Sigmoid colon (tissue), 7 donors: ENCODE results near the gene SPEN. TPM values are rescaled to one million over a fixed set of nuclear protein-coding genes. Genes with fewer than 3 reads are reported as not detected.

Experiments used
- DNase-seq: peaks from one replicate; pipeline ENCODE4 v3.0.0-alpha.2; 2019
- H3K27ac ChIP-seq, 4 donors: fragments of 200-600 bp; sonication (generic); one replicate each; pipeline ENCODE4 v1.5.1; 2016 to 2019; ENCODE audit warnings: mild to moderate bottlenecking in 1 of 4
- H3K27me3 ChIP-seq, 3 donors: fragments of 200-600 bp; sonication (generic); one replicate each; pipeline ENCODE4 v1.5.1; 2019; ENCODE audit warnings: mild to moderate bottlenecking in 1 of 3
- H3K36me3 ChIP-seq, 4 donors: fragments of 200-600 bp; sonication (generic); one replicate each; pipeline ENCODE4 v1.5.1; 2016 to 2019
- H3K4me1 ChIP-seq, 4 donors: fragments of 200-600 bp; sonication (generic); one replicate each; pipeline ENCODE4 v1.5.1; 2017 to 2019
- H3K4me3 ChIP-seq, 4 donors: fragments of 200-600 bp; sonication (generic); one replicate each; pipeline ENCODE4 v1.5.1; 2017 to 2019; ENCODE audit warnings: mild to moderate bottlenecking in 2 of 4, moderate library complexity in 1 of 4
- H3K9me3 ChIP-seq, 4 donors: fragments of 200-600 bp in 3 of 4; sonication (generic) in 3 of 4; one replicate each; pipeline versions ENCODE4 v1.5.1 to v1.6.1; 2013 to 2019
- EP300 ChIP-seq, 4 donors: sonication (generic); formaldehyde crosslinking; IDR thresholded peaks; one replicate each; pipeline ENCODE4 v1.6.1; 2017; ENCODE audit warnings: antibody characterized with exemption in 4 of 4
- POLR2A ChIP-seq, 2 donors: fragments of 450-650 bp; IDR thresholded peaks; one replicate each; pipeline ENCODE4 v1.6.1; 2016; ENCODE audit warnings: antibody characterized with exemption in 2 of 2, mild to moderate bottlenecking in 2 of 2, moderate library complexity in 2 of 2
- POLR2AphosphoS5 ChIP-seq, 4 donors: sonication (generic); formaldehyde crosslinking; IDR thresholded peaks; one replicate each; pipeline ENCODE4 v1.6.1; 2017; ENCODE audit warnings: antibody characterized with exemption in 4 of 4
- WGBS, 2 donors: extraction: QIAGEN DNeasy Blood & Tissue Kit; methylation state at CpG; one replicate each; pipeline ENCODE4 v1.1.7; 2013; 5-methylcytosine and 5-hydroxymethylcytosine counted together
- intact Hi-C: fragments of 100-400 bp; cut with DNase I; formaldehyde crosslinking; loops from one replicate; pipeline ENCODE4 v1.15.1; 2023
- polyA plus RNA-seq, 3 donors: library from polyadenylated mRNA; stranded (reverse); fragments of 200-250 nt; gene quantifications; one replicate each; pipeline ENCODE4 v1.2.3, GENCODE V29; 2013
- total RNA-seq, 4 donors: library from RNA; depleted of rRNA; stranded (reverse); fragments of >200 nt; gene quantifications; one replicate each; pipeline ENCODE4 v1.1.0, GENCODE V29; 2016
- TF ChIP-seq, protein P1 (sequence below), 4 experiments: fragments of 450-650 bp in 3 of 4; fragments of 200-600 bp in 1 of 4; IDR thresholded peaks; one replicate each; pipeline ENCODE4 v1.5.1; 2016 to 2019; ENCODE audit warnings: antibody characterized with exemption in 4 of 4, mild to moderate bottlenecking in 3 of 4, moderate library complexity in 2 of 4
- donor health status: healthy with polysubstance abuse.
- donor health status: Bipolar disorder and iron deficiency.
- donor health status: healthy.

The SPEN gene
- total and polyA plus RNA-seq, 7 donors: 7.4 to 38.5 (median 20.7) TPM

DNA sequence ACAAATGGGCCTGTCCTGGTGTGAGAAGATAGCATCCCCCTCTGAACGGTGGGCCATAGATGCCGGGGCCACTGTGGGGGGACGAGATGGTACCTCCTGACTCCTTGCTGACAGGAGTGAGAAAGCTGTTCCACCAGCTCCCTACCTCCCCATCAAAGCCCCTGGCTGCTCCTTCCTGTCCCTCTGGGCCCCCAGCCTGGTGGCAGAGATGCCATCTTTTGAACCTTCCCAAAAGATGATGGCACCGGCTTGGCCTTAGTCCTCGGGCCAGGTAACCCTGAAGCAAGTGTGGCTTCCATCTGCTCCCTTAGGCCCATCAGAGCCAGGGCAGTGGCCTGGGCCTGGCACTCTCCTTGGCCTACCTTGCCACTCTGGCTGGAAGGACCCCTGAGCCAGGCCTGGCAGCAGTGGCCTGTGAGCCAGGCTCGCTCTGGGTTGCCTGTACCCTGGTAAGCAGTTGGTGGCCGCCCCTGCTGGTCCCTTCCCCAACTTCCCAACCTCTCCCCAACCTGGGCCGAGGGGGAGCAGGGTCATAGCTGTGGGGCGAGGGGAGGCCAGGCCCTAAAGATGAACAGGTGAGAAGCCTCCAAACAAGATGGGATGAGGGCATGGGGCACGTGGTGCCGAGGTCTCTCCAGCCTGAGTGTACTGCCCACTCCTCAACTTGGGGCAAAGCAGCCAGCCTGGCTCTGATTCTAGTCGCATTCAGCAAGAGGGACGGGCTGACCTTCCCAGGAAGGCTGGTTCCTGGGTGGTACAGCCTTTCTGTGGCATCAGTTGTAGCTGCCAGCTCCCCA is 93.7 kb downstream of the SPEN start:
- intact Hi-C loops: no loop called here
- Histone ChIP-seq H3K36me3 (peaks cover 42 to 97% (median 66%) of the 10 kb centered on the region in 4 donors), H3K27me3 (no peaks in the 10 kb centered on the region), H3K27ac (no peak overlapping the region), H3K4me3 (no peak overlapping the region), H3K9me3 (no peaks in the 10 kb centered on the region), H3K4me1 (peaks cover 0 to 15% (median 13%) of the 10 kb centered on the region in 4 donors)
- TF ChIP-seq, protein P1, sequence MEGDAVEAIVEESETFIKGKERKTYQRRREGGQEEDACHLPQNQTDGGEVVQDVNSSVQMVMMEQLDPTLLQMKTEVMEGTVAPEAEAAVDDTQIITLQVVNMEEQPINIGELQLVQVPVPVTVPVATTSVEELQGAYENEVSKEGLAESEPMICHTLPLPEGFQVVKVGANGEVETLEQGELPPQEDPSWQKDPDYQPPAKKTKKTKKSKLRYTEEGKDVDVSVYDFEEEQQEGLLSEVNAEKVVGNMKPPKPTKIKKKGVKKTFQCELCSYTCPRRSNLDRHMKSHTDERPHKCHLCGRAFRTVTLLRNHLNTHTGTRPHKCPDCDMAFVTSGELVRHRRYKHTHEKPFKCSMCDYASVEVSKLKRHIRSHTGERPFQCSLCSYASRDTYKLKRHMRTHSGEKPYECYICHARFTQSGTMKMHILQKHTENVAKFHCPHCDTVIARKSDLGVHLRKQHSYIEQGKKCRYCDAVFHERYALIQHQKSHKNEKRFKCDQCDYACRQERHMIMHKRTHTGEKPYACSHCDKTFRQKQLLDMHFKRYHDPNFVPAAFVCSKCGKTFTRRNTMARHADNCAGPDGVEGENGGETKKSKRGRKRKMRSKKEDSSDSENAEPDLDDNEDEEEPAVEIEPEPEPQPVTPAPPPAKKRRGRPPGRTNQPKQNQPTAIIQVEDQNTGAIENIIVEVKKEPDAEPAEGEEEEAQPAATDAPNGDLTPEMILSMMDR (IDR thresholded peaks at IDR 0.05): no peak
- TF ChIP-seq POLR2AphosphoS5 (IDR thresholded peaks at IDR 0.05) (no peak), POLR2A (IDR thresholded peaks at IDR 0.05) (no peak), EP300 (IDR thresholded peaks at IDR 0.05) (no peak)
- 90 to 93% methylated on average over 13 of the region's 13 CpGs for WGBS, 2 donors
- peak; percentile 58 for DNase-seq

DNA sequence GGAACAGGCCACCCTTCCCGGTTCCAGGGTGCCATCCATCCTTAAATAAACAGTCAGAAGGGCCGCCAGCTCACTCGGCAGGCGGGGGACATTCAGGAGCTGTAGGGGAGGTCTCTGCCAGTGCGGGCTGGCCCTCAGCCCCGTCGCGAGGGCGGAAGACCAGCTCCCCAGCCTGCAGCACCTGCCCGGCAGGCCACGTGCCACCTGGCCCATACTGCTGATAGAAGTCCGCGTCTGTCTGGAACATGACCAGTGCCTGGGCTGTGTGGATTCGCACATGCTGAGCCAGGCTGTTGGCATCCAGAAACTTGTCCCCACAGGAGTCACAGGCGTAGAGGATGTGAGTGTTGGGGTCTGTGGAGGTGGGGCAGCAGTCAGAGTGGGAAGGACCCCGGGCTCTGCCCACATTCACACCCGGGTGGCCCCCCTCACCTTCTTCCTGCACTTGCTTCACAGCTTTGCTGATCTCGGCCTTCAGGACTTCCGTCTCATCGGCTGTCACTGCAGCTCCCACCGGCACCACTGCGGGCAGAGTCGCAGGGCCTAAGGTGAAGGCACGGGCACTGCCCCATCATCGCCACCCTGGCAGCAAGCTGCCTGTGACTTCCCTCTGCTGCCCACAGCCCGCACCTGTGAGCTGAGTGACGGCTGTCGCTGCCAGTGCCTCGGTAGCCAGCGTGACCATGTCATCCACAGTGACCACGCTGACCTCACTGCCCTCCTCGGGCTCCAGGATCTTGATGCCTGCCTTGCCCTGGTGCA is 94.6 kb downstream of the SPEN start:
- WGBS, 2 donors: 88 to 90% methylated on average over 32 of the region's 32 CpGs

DNA sequence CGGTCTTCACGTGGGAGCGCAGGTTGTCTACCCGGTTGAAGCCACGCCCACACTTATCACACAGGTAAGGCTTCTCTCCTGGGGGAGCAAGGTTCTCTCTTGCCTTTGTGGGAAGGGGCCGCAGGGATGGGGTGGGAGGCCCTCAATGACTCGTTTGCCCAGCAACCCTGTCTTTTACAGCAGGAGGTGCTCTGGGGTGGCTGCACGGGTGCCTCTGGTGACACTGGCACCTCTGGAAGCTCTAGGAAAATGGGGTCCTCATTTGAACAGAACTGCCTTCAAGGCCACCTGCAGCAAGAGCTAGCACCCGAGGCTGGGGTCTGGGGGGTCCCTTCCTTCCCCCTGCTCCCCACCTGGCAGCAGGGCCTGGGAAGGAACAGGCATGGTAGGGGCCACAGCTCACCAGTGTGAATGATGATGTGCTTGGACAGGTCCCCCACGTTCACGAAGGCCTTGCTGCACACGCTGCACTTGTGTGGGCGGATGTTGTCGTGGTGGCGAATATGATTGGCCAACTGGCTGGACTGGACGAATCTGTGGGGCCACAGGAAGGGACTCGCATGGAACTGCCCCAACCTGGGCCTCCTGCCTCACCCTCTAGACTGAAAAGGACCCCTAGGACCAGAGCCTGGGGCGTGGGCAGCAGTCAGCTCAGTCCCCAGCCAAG is 95.3 kb downstream of the SPEN start:
- H3K9me3 ChIP-seq: no peaks in the 10 kb centered on the region
- no peaks in the 10 kb centered on the region for H3K27me3 ChIP-seq
- DNase-seq: no peak
- TF ChIP-seq POLR2A (IDR thresholded peaks at IDR 0.05): no peak
- TF ChIP-seq, protein P1 (IDR thresholded peaks at IDR 0.05): no peak
- TF ChIP-seq EP300 (IDR thresholded peaks at IDR 0.05): no peak
- no peak for TF ChIP-seq POLR2AphosphoS5 (IDR thresholded peaks at IDR 0.05)
- H3K4me1 ChIP-seq: peaks cover 0 to 17% (median 13%) of the 10 kb centered on the region in 4 donors
- no peak overlapping the region for H3K27ac ChIP-seq
- WGBS, 2 donors: 82% methylated on average over 18 of the region's 18 CpGs
- no peak overlapping the region for H3K4me3 ChIP-seq
- peaks cover 38 to 99% (median 54%) of the 10 kb centered on the region in 4 donors for H3K36me3 ChIP-seq
- intact Hi-C loops: no loop called here

More for the DNA sequence above, 94.6 kb downstream of the SPEN start:
- Histone ChIP-seq H3K9me3 (no peaks in the 10 kb centered on the region), H3K4me3 (no peak overlapping the region), H3K36me3 (peaks cover 41 to 99% (median 61%) of the 10 kb centered on the region in 4 donors), H3K27ac (peak overlapping the region in 1 of 4 donors; percentile 14), H3K4me1 (peaks cover 0 to 15% (median 13%) of the 10 kb centered on the region in 4 donors), H3K27me3 (no peaks in the 10 kb centered on the region)
- intact Hi-C loops: no loop called here
- no peak for DNase-seq
- TF ChIP-seq POLR2AphosphoS5 (IDR thresholded peaks at IDR 0.05): no peak
- no peak for TF ChIP-seq EP300 (IDR thresholded peaks at IDR 0.05)
- TF ChIP-seq, protein P1 (IDR thresholded peaks at IDR 0.05): no peak
- TF ChIP-seq POLR2A (IDR thresholded peaks at IDR 0.05): no peak

DNA sequence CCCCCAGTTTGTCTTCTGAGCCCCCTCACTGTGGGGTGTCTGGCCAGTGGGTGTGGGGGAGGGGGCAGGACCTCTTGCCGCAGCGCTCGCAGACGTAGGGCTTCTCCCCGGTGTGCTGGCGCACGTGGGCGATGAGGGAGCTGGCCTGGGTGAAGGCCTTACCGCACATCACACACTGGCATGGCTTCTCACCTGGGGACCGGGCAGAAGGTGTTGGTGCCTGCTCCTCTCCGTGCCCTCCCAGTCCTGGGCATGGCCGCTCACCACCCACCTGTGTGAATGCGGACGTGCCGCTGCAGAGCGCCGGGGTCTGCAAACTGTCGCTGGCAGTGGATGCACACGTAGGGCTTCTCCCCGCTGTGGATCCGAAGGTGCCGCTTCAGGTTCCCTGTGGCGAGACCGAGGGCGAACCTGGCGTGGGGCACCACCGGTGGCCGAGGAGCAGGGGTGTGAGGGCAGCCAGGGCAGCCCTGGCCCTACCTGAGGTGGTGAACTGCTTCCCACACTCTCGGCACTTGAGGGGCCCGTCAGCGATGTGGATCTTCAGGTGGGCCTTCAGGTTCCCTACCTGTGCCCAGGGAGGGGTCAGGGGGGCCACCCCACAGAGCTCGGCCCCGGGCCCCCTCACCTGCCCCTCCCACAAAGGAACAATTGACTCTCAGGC is 96.0 kb downstream of the SPEN start:
- Histone ChIP-seq H3K27ac (no peak overlapping the region), H3K9me3 (no peaks in the 10 kb centered on the region), H3K27me3 (no peaks in the 10 kb centered on the region), H3K4me3 (no peak overlapping the region), H3K36me3 (peaks cover 33 to 97% (median 49%) of the 10 kb centered on the region in 4 donors), H3K4me1 (peaks cover 0 to 23% (median 18%) of the 10 kb centered on the region in 4 donors)
- DNase-seq: no peak
- WGBS, 2 donors: 95 to 97% methylated on average over 33 of the region's 33 CpGs
- TF ChIP-seq EP300 (IDR thresholded peaks at IDR 0.05) (no peak), POLR2A (IDR thresholded peaks at IDR 0.05) (no peak), POLR2AphosphoS5 (IDR thresholded peaks at IDR 0.05) (no peak)
- TF ChIP-seq, protein P1 (IDR thresholded peaks at IDR 0.05): no peak
- intact Hi-C loops: no loop called here
